Heart left ventricle (tissue), 16 donors: ENCODE measurements around the gene NNAT. TPM values are rescaled to one million over a fixed set of nuclear protein-coding genes. Genes with fewer than 3 reads are reported as not detected.

Experiments used
- ATAC-seq, 4 donors: fragments of 200-7000 bp; cut with Tn5 transposase; one replicate each; pipeline ENCODE4 v1.9.1; 2020 to 2022; ENCODE audit warnings: moderate library complexity in 4 of 4, mild to moderate bottlenecking in 3 of 4, moderate number of reproducible peaks in 1 of 4
- DNase-seq, 5 donors: peaks; one replicate each; pipeline ENCODE4 v3.0.0-alpha.2; 2020
- H3K27ac ChIP-seq, 12 donors: fragments of 200-600 bp; sonication (generic) in 4 of 12; one replicate each; pipeline versions ENCODE4 v1.5.0 to v1.8.0; 2016 to 2022; ENCODE audit warnings: mild to moderate bottlenecking in 2 of 12
- H3K27me3 ChIP-seq, 9 donors: fragments of 200-600 bp; sonication (generic) in 2 of 9; one replicate each; pipeline versions ENCODE4 v1.5.1 to v1.8.0; 2016 to 2022; ENCODE audit warnings: mild to moderate bottlenecking in 3 of 9
- H3K36me3 ChIP-seq, 9 donors: fragments of 200-600 bp; sonication (generic) in 2 of 9; one replicate each; pipeline versions ENCODE4 v1.5.0 to v1.8.0; 2018 to 2022; ENCODE audit warnings: mild to moderate bottlenecking in 2 of 9
- H3K4me1 ChIP-seq, 12 donors: fragments of 200-600 bp; sonication (generic) in 4 of 12; one replicate each; pipeline versions ENCODE4 v1.5.0 to v1.8.0; 2016 to 2022; ENCODE audit warnings: mild to moderate bottlenecking in 3 of 12
- H3K4me3 ChIP-seq, 12 donors: fragments of 200-600 bp; sonication (generic) in 4 of 12; one replicate each; pipeline versions ENCODE4 v1.5.0 to v1.8.0; 2017 to 2022; ENCODE audit warnings: mild to moderate bottlenecking in 9 of 12, moderate library complexity in 4 of 12
- H3K9me3 ChIP-seq, 12 donors: fragments of 200-600 bp; sonication (generic) in 4 of 12; one replicate each; pipeline versions ENCODE4 v1.5.0 to v1.8.0; 2016 to 2022; ENCODE audit warnings: mild to moderate bottlenecking in 1 of 12
- POLR2A ChIP-seq, 2 donors: fragments of 450-650 bp; IDR thresholded peaks; one replicate each; pipeline ENCODE4 v1.6.1; 2017; ENCODE audit warnings: antibody characterized with exemption in 2 of 2, mild to moderate bottlenecking in 2 of 2, moderate library complexity in 2 of 2
- WGBS, 4 donors: extraction: QIAGEN DNeasy Blood & Tissue Kit in 2 of 4; methylation state at CpG; one replicate each; pipeline versions ENCODE4 v1.1.5 to v1.1.7; 2013 to 2018; 5-methylcytosine and 5-hydroxymethylcytosine counted together
- intact Hi-C, 10 donors: fragments of 100-400 bp; cut with DNase I; formaldehyde crosslinking; loops; one replicate each; pipeline versions ENCODE4 v1.11.1 to v1.14.2; 2022
- polyA plus RNA-seq, 2 donors: library from polyadenylated mRNA; stranded (reverse); fragments of 200-250 nt; gene quantifications; one replicate each; pipeline ENCODE4 v1.2.3, GENCODE V29; 2013
- total RNA-seq, 9 donors: library from RNA; depleted of rRNA in 2 of 9; stranded (reverse); fragments of >200 nt in 2 of 9; fragmentation: NEBNext Ultra II Directional in 3 of 9; extraction: Animal tissue kit (Norgen Biotek cat#: 25700) in 3 of 9; gene quantifications; one replicate each; pipeline versions ENCODE4 v1.1.0 to v1.2.4, GENCODE V29; 2016 to 2023
- TF ChIP-seq, protein P1 (sequence below), 12 donors: fragments of 200-600 bp; sonication (generic) in 4 of 12; IDR thresholded peaks; one replicate each; pipeline versions ENCODE4 v1.5.0 to v1.8.0; 2018 to 2022; ENCODE audit warnings: antibody characterized with exemption in 12 of 12, mild to moderate bottlenecking in 5 of 12
- donor health status: ischemic (EF 13 %, LVEDD 7.1; RV severe dilation, severe dysfunction).
- donor health status: healthy with polysubstance abuse.
- donor health status: DM: no; HTN: yes; CAD: no.
- donor health status: DM: no; HTN: no; CAD: no.
- donor health status: ischemic (EF 25% LVEDD 6.9; RV normal size, moderate dysfunction).
- donor health status: ischemic (EF 25% LVEDD 5.7; RV mildly dilated, moderate dysfunction).
- donor health status: healthy.
- donor health status: DM: yes; HTN: yes; CAD: no.
- donor health status: ischemic (EF 35%, LVEDD 5.7; RV mildly dilated, moderate dysfunction).
- donor health status: nonischemic (EF 11% LVEDD 7.7; RV severe dilation, severe dysfunction).
- donor health status: DM: yes; HTN: yes; CAD: no.
- donor health status: PGD.
- donor health status: ischemic (EF 29% LVEDD 5.4; RV normal size, mild dysfunction).
- donor health status: nonischemic (EF 23%, LVEDD 6.1; RV moderate dilation, normal function).

Gene NNAT
- total and polyA plus RNA-seq, 11 donors = 0.23 to 4.6 (median 0.57) TPM; not detected in 5

DNA sequence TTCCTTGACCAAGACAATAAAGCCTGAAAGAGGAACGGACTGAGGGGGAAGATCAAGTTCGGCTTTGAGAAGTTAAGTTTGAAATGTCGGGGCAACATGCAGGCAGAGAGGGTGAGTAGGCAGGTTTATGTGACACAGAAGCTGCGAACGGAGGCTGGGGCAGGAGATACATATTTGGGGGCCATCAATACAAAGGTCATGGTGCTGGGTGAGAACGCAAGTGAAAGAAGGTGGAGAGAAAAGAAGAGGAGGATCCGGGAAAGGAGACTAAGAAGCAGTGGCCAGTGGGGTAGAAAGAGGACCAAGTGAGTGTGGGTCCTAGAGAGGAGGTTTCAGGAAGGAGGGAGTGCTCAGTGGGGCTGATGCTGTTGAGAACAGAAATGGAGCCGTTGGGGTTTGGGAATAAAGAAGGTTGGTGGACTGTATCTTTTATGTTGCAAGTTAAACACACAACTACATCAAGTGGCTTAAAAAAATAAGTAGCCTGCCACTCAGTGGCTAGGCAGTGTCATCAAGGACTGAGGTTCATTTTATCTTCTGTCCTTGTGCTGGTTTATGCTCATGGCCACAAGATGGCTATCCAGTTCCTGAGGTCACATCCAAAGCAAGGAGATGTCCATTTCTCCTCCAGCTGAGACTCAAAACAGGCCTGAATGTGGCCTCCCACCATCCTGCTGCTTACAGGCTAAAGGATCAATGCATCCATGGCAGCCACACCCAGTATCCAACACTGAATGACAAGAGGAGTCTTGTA lies 8.3 kb downstream of the NNAT start:
- Histone ChIP-seq H3K4me3 (no peak overlapping the region), H3K9me3 (no peaks in the 10 kb centered on the region), H3K36me3 (no peaks in the 10 kb centered on the region), H3K27me3 (no peaks in the 10 kb centered on the region), H3K4me1 (peaks cover 3 to 38% (median 29%) of the 10 kb centered on the region in 12 donors), H3K27ac (no peak overlapping the region)
- 78 to 81% (median 79%) methylated on average over 8 of the region's 8 CpGs for WGBS, 4 donors
- ATAC-seq (no peak), DNase-seq (no peak)
- intact Hi-C loops = loop anchor here in 4 of 10 donors (2.0 to 10.0 kb wide), 4 partner anchors 125 to 337 kb away; partner anchors contain the start of gene MANBAL (in 1 of the 4)
- TF ChIP-seq POLR2A (IDR thresholded peaks at IDR 0.05) = no peak
- TF ChIP-seq, protein P1, sequence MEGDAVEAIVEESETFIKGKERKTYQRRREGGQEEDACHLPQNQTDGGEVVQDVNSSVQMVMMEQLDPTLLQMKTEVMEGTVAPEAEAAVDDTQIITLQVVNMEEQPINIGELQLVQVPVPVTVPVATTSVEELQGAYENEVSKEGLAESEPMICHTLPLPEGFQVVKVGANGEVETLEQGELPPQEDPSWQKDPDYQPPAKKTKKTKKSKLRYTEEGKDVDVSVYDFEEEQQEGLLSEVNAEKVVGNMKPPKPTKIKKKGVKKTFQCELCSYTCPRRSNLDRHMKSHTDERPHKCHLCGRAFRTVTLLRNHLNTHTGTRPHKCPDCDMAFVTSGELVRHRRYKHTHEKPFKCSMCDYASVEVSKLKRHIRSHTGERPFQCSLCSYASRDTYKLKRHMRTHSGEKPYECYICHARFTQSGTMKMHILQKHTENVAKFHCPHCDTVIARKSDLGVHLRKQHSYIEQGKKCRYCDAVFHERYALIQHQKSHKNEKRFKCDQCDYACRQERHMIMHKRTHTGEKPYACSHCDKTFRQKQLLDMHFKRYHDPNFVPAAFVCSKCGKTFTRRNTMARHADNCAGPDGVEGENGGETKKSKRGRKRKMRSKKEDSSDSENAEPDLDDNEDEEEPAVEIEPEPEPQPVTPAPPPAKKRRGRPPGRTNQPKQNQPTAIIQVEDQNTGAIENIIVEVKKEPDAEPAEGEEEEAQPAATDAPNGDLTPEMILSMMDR (IDR thresholded peaks at IDR 0.05) = no peak

DNA sequence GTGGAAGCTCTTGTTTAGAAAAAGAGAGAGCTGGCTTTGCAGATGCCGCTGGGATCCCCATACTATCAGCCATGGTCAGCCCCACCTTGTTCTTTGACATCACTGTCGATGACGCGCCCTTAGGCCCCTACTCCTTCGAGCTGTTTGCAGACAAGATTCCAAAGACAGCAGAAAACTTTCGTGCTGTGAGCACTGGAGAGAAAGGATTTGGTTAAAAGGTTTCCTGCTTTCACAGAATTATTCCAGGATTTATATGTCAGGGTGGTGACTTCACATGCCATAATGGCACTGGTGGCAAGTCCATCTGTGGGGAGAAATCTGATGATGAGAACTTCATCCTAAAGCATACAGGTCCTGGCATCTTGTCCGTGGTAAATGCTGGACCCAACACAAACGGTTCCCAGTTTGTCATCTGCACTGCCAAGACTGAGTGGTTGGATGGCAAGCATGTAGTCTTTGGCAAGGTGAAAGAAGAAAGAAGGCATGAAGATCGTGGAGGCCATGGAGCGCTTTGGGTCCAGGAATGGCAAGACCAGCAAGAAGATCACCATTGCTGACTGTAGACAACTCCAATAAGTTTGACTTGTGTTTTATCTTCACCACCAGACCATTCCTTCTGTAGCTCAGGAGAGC lies 9.0 kb downstream of the NNAT start:
- H3K27ac ChIP-seq = no peak overlapping the region
- WGBS, 4 donors = 85 to 86% (median 86%) methylated on average over 10 of the region's 10 CpGs
- DNase-seq (no peak), ATAC-seq (no peak)
- no peak overlapping the region for H3K4me3 ChIP-seq
- no peaks in the 10 kb centered on the region for H3K9me3 ChIP-seq
- H3K36me3 ChIP-seq = no peaks in the 10 kb centered on the region
- intact Hi-C loops = loop anchor here in 8 of 10 donors (2.0 to 10.0 kb wide), 10 partner anchors 125 to 338 kb away; partner anchors contain the start of gene MANBAL (in 1 of the 8)
- TF ChIP-seq POLR2A (IDR thresholded peaks at IDR 0.05) = no peak
- TF ChIP-seq, protein P1 (IDR thresholded peaks at IDR 0.05) = no peak
- H3K4me1 ChIP-seq = peaks cover 3 to 33% (median 23%) of the 10 kb centered on the region in 12 donors
- no peaks in the 10 kb centered on the region for H3K27me3 ChIP-seq

DNA sequence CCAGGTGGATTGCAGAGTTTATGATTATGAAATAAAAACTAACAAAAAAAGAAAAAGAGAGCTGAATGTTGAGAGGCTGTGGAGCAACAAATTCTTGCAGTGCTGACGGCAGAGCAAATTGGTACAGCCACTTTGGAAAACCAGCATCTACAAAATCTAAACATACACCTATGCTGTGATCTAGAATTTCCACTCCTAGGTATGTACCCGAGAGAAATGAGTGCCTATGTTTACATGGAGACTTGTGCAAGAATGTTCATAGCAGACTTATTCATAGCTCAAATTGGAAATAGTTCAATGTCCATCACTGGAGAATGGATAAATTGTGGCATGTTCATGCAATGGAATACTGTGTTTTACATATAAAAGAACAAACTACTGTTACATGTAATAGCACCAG lies 9.6 kb downstream of the NNAT start:
- H3K27me3 ChIP-seq = no peaks in the 10 kb centered on the region
- H3K4me3 ChIP-seq = no peak overlapping the region
- 73 to 83% (median 78%) methylated on average over 2 of the region's 2 CpGs for WGBS, 4 donors
- TF ChIP-seq, protein P1 (IDR thresholded peaks at IDR 0.05) = no peak
- TF ChIP-seq POLR2A (IDR thresholded peaks at IDR 0.05) = no peak
- H3K4me1 ChIP-seq = peaks cover 1 to 27% (median 17%) of the 10 kb centered on the region in 12 donors
- no peaks in the 10 kb centered on the region for H3K9me3 ChIP-seq
- no peak for ATAC-seq
- H3K27ac ChIP-seq = no peak overlapping the region
- no peak for DNase-seq
- intact Hi-C loops = loop anchor here in 7 of 10 donors (5.0 to 10.0 kb wide), 7 partner anchors 138 to 338 kb away; no protein-coding TSS in a partner anchor
- no peaks in the 10 kb centered on the region for H3K36me3 ChIP-seq

DNA sequence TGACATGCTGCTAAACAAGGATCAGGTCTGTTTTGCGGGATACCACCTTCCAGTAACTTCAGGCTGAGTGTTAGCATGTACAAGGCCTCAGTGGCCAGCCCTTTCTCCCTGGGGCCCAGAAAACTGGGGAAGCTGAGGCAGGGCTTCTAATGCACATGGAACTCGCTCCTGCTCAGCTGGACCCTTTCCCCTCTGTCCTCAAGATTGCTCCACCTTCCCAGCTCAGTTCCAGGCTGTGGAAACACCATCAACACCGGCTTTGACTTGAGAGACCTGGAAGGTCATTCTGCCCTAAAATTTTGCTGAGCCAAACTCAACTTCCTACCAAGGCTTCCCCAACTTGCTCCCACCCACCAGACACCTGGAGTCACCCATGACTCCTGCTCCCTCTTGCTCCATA lies 10.8 kb downstream of the NNAT start:
- ATAC-seq (no peak), DNase-seq (no peak)
- Histone ChIP-seq H3K4me1 (peaks cover 0 to 16% (median 7%) of the 10 kb centered on the region in 12 donors), H3K36me3 (no peaks in the 10 kb centered on the region), H3K27ac (no peak overlapping the region), H3K9me3 (no peaks in the 10 kb centered on the region), H3K27me3 (no peaks in the 10 kb centered on the region), H3K4me3 (no peak overlapping the region)
- no peak for TF ChIP-seq POLR2A (IDR thresholded peaks at IDR 0.05)
- TF ChIP-seq, protein P1 (IDR thresholded peaks at IDR 0.05) = no peak
- intact Hi-C loops = loop anchor here in 7 of 10 donors (2.0 to 10.0 kb wide), 8 partner anchors 140 to 340 kb away; no protein-coding TSS in a partner anchor
- 84 to 90% (median 88%) methylated on average over 3 of the region's 3 CpGs for WGBS, 4 donors
